Stimulated activated CD4-positive, alpha-beta T cell treated with anti-CD3 and anti-CD28 coated beads, Interleukin-4, amount 100 ng/mL, for 1 hour (primary cell): ENCODE measurements around the gene SLC11A1.

Experiments
- DNase-seq: peaks from one replicate; pipeline ENCODE4 v3.0.0-alpha.2; 2020

SLC11A1 gene

GRCh38 chr2:218395090-218395444 is 13.0 kb downstream of the SLC11A1 start:
- no peak for DNase-seq

- no peak for DNase-seq
Observed at GRCh38 chr2:218395456-218395825, 13.4 kb downstream of the SLC11A1 start.

GRCh38 chr2:218395826-218396687 is 14.0 kb downstream of the SLC11A1 start:
- DNase-seq, result peak; percentile 91

GRCh38 chr2:218396688-218397462 is 14.8 kb downstream of the SLC11A1 start:
- DNase-seq, result peak; percentile 47

GRCh38 chr2:218397463-218397819 is 15.4 kb downstream of the SLC11A1 start:
- DNase-seq, result peak; percentile 8

- peak; percentile 31 for DNase-seq
Observed at GRCh38 chr2:218397820-218398436, 15.9 kb downstream of the SLC11A1 start.

GRCh38 chr2:218398437-218399390 is 16.6 kb downstream of the SLC11A1 start:
- DNase-seq, result peak; percentile 54

GRCh38 chr2:218399391-218400166 is 17.5 kb downstream of the SLC11A1 start, which contains the start of gene CTDSP1:
TSS of gene CTDSP1 (plus strand) at chr2:218399868. CDS start at chr2:218400091, 223 bp downstream.
- DNase-seq, result peak; percentile 87

- DNase-seq, result peak; percentile 44
Observed at GRCh38 chr2:218400167-218400929, 18.3 kb downstream of the SLC11A1 start.

GRCh38 chr2:218400930-218401881 is 19.1 kb downstream of the SLC11A1 start:
- peak; percentile 7 for DNase-seq

GRCh38 chr2:218401890-218402289 is 19.8 kb downstream of the SLC11A1 start:
- DNase-seq, result peak; percentile 6

GRCh38 chr2:218402491-218402901 is 20.4 kb downstream of the SLC11A1 start:
- DNase-seq, result no peak

- no peak for DNase-seq
Observed at GRCh38 chr2:218402911-218403411, 20.9 kb downstream of the SLC11A1 start.

- no peak for DNase-seq
Observed at GRCh38 chr2:218403810-218404209, 21.7 kb downstream of the SLC11A1 start.

GRCh38 chr2:218404351-218405085 is 22.4 kb downstream of the SLC11A1 start:
- no peak for DNase-seq

- no peak for DNase-seq
Observed at GRCh38 chr2:218405086-218405745, 23.1 kb downstream of the SLC11A1 start.

- peak; percentile 14 for DNase-seq
Observed at GRCh38 chr2:218405746-218406208, 23.7 kb downstream of the SLC11A1 start.
